Activated T-helper 1 cell treated with anti-CD3 and anti-CD28 coated beads, Interleukin-12 subunit alpha, Interleukin-12 subunit beta, Interleukin-2, Interleukin-4 antibody, amounts not matched to agents 30 ng/mL and 10 ng/mL and 1 ng/mL, durations not matched to agents 14 hours and 24 hours and 36 hours (primary cell): ENCODE results near the gene ERCC1. TPM values are rescaled to one million over a fixed set of nuclear protein-coding genes. Genes with fewer than 3 reads are reported as not detected.

ENCODE experiments used
- DNase-seq: peaks from one replicate; pipeline ENCODE4 v3.0.0; 2021; ENCODE audit warnings: low spot score
- H3K27ac Mint-ChIP-seq: one replicate; pipeline ENCODE4 v1.8.0; 2021; ENCODE audit warnings: mild to moderate bottlenecking, mixed read lengths
- H3K27me3 Mint-ChIP-seq: one replicate; pipeline ENCODE4 v1.8.0; 2022; ENCODE audit warnings: mild to moderate bottlenecking, moderate library complexity, mixed read lengths; ENCODE audit not compliant: insufficient read depth
- H3K36me3 Mint-ChIP-seq: one replicate; pipeline ENCODE4 v1.8.0; 2021; ENCODE audit warnings: low read depth, mixed read lengths
- H3K4me1 Mint-ChIP-seq: one replicate; pipeline ENCODE4 v1.8.0; 2021; ENCODE audit warnings: low read depth, mixed read lengths
- H3K4me3 Mint-ChIP-seq: one replicate; pipeline ENCODE4 v1.8.0; 2021; ENCODE audit warnings: mild to moderate bottlenecking, moderate library complexity, mixed read lengths
- H3K9me3 Mint-ChIP-seq: one replicate; pipeline ENCODE4 v1.8.0; 2021; ENCODE audit warnings: mixed read lengths
- intact Hi-C: fragments of 100-400 bp; cut with micrococcal nuclease; formaldehyde crosslinking; loops from one replicate; pipeline ENCODE4 v1.15.1; 2024
- total RNA-seq: library from RNA; stranded (reverse); gene quantifications from 2 replicates; pipeline ENCODE4 v1.2.3, GENCODE V29; 2022

ERCC1 gene
- total RNA-seq, 1 donor from 2014 or later, result 143 TPM

- Mint-ChIP-seq H3K27me3 (peaks cover 12% of the 10 kb centered on the region), H3K9me3 (no peaks in the 10 kb centered on the region), H3K36me3 (peaks cover 19% of the 10 kb centered on the region), H3K4me1 (peaks cover 53% of the 10 kb centered on the region), H3K4me3 (peak within 1 kb of the TSS; percentile 98), H3K27ac (peak within 1 kb of the TSS; percentile 90)
- intact Hi-C loops, result loop anchor here (1.0 to 10.0 kb wide), 10 partner anchors 17 to 588 kb away; partner anchors contain the start of genes BLOC1S3, CCDC61, ERCC1 and GEMIN7
- peak; percentile 77 for DNase-seq
Measured at GRCh38 chr19:45406226-45407090, 17.3 kb downstream of the ERCC1 start, which contains the start of gene POLR1G. Gene POLR1G, plus strand, starts transcription at chr19:45406644. Its CDS starts 53 bp downstream, at chr19:45406697.

- DNase-seq, result peak; percentile 77
- H3K36me3 Mint-ChIP-seq, result peaks cover 17% of the 10 kb centered on the region
- H3K4me3 Mint-ChIP-seq, result peak overlapping the region; percentile 98
- no peaks in the 10 kb centered on the region for H3K9me3 Mint-ChIP-seq
- intact Hi-C loops, result loop anchor here (1.0 to 10.0 kb wide), 14 partner anchors 18 to 589 kb away; partner anchors contain the start of genes BLOC1S3, CCDC61, CLASRP and ERCC1
- peaks cover 53% of the 10 kb centered on the region for H3K4me1 Mint-ChIP-seq
- peaks cover 12% of the 10 kb centered on the region for H3K27me3 Mint-ChIP-seq
- H3K27ac Mint-ChIP-seq, result peak overlapping the region; percentile 90
Measured at GRCh38 chr19:45405435-45406225, 18.1 kb downstream of the ERCC1 start.

GRCh38 chr19:45404557-45405434, 18.9 kb downstream of the ERCC1 start, which contains the start of gene PPP1R13L:
Gene PPP1R13L, minus strand, starts transcription at chr19:45405069. Its CDS starts 6,751 bp downstream, at chr19:45398318.
- Mint-ChIP-seq H3K36me3 (peaks cover 15% of the 10 kb centered on the region), H3K4me1 (peaks cover 53% of the 10 kb centered on the region), H3K4me3 (peak within 1 kb of the TSS; percentile 98), H3K27ac (peak within 1 kb of the TSS; percentile 90), H3K27me3 (peaks cover 12% of the 10 kb centered on the region), H3K9me3 (no peaks in the 10 kb centered on the region)
- peak; percentile 67 for DNase-seq
- intact Hi-C loops, result loop anchor here (1.0 to 10.0 kb wide), 8 partner anchors 34 to 590 kb away; partner anchors contain the start of genes CCDC61, CLASRP, ERCC2 and GEMIN7

GRCh38 chr19:45403781-45404556, 19.7 kb downstream of the ERCC1 start:
- no peaks in the 10 kb centered on the region for H3K9me3 Mint-ChIP-seq
- H3K27me3 Mint-ChIP-seq, result peaks cover 14% of the 10 kb centered on the region
- intact Hi-C loops, result loop anchor here (10.0 kb wide), 1 partner anchor 591 kb away; the partner anchor contains the start of gene CCDC61
- DNase-seq, result peak; percentile 61
- peak overlapping the region; percentile 98 for H3K4me3 Mint-ChIP-seq
- H3K27ac Mint-ChIP-seq, result no peak overlapping the region
- peaks cover 51% of the 10 kb centered on the region for H3K4me1 Mint-ChIP-seq
- peaks cover 12% of the 10 kb centered on the region for H3K36me3 Mint-ChIP-seq

- H3K27ac Mint-ChIP-seq, result no peak overlapping the region
- peaks cover 49% of the 10 kb centered on the region for H3K4me1 Mint-ChIP-seq
- DNase-seq, result no peak
- H3K27me3 Mint-ChIP-seq, result peaks cover 19% of the 10 kb centered on the region
- H3K36me3 Mint-ChIP-seq, result peaks cover 5% of the 10 kb centered on the region
- no peaks in the 10 kb centered on the region for H3K9me3 Mint-ChIP-seq
- H3K4me3 Mint-ChIP-seq, result no peak overlapping the region
- intact Hi-C loops, result loop anchor here (10.0 kb wide), 1 partner anchor 592 kb away; the partner anchor contains the start of gene CCDC61
Measured at GRCh38 chr19:45403272-45403671, 20.4 kb downstream of the ERCC1 start.

GRCh38 chr19:45402298-45403061, 21.2 kb downstream of the ERCC1 start:
- Mint-ChIP-seq H3K36me3 (peaks cover 5% of the 10 kb centered on the region), H3K9me3 (no peaks in the 10 kb centered on the region), H3K4me1 (peaks cover 43% of the 10 kb centered on the region), H3K27me3 (peaks cover 22% of the 10 kb centered on the region), H3K4me3 (no peak overlapping the region), H3K27ac (no peak overlapping the region)
- no peak for DNase-seq
- intact Hi-C loops, result loop anchor here (10.0 kb wide), 1 partner anchor 592 kb away; the partner anchor contains the start of gene CCDC61

GRCh38 chr19:45401815-45402214, 21.9 kb downstream of the ERCC1 start:
- intact Hi-C loops, result loop anchor here (10.0 kb wide), 1 partner anchor 593 kb away; the partner anchor contains the start of gene CCDC61

GRCh38 chr19:45400192-45400591, 23.5 kb downstream of the ERCC1 start:
- no peak overlapping the region for H3K4me3 Mint-ChIP-seq
- H3K4me1 Mint-ChIP-seq, result peaks cover 32% of the 10 kb centered on the region
- peaks cover 11% of the 10 kb centered on the region for H3K36me3 Mint-ChIP-seq
- intact Hi-C loops, result loop anchor here (10.0 kb wide), 1 partner anchor 595 kb away; the partner anchor contains the start of gene CCDC61
- peaks cover 33% of the 10 kb centered on the region for H3K27me3 Mint-ChIP-seq
- H3K9me3 Mint-ChIP-seq, result no peaks in the 10 kb centered on the region
- no peak overlapping the region for H3K27ac Mint-ChIP-seq
- DNase-seq, result no peak

More at GRCh38 chr19:45401815-45402214, 21.9 kb downstream of the ERCC1 start:
- peaks cover 10% of the 10 kb centered on the region for H3K36me3 Mint-ChIP-seq
- H3K4me3 Mint-ChIP-seq, result no peak overlapping the region
- H3K27me3 Mint-ChIP-seq, result peaks cover 27% of the 10 kb centered on the region
- peaks cover 44% of the 10 kb centered on the region for H3K4me1 Mint-ChIP-seq
- DNase-seq, result no peak
- no peaks in the 10 kb centered on the region for H3K9me3 Mint-ChIP-seq
- H3K27ac Mint-ChIP-seq, result no peak overlapping the region

- Mint-ChIP-seq H3K27ac (no peak overlapping the region), H3K4me3 (no peak overlapping the region), H3K4me1 (peaks cover 8% of the 10 kb centered on the region), H3K9me3 (no peaks in the 10 kb centered on the region), H3K27me3 (peaks cover 22% of the 10 kb centered on the region), H3K36me3 (peaks cover 10% of the 10 kb centered on the region)
- DNase-seq, result no peak
- intact Hi-C loops, result no loop called here
Measured at GRCh38 chr19:45395821-45396617, 27.7 kb downstream of the ERCC1 start.
